ENCODE measurements around the gene GLRB. TPM values are rescaled to one million over a fixed set of nuclear protein-coding genes. Genes with fewer than 3 reads are reported as not detected.
"Not testable (repeated sequence)": the region's sequence is repeated elsewhere in the genome, so short reads cannot be mapped to it uniquely, and the experiment has no call there.

GLRB gene
- total and polyA plus RNA-seq, 4 donors, result 0.76 to 6.9 (median 1.4) TPM

DNA sequence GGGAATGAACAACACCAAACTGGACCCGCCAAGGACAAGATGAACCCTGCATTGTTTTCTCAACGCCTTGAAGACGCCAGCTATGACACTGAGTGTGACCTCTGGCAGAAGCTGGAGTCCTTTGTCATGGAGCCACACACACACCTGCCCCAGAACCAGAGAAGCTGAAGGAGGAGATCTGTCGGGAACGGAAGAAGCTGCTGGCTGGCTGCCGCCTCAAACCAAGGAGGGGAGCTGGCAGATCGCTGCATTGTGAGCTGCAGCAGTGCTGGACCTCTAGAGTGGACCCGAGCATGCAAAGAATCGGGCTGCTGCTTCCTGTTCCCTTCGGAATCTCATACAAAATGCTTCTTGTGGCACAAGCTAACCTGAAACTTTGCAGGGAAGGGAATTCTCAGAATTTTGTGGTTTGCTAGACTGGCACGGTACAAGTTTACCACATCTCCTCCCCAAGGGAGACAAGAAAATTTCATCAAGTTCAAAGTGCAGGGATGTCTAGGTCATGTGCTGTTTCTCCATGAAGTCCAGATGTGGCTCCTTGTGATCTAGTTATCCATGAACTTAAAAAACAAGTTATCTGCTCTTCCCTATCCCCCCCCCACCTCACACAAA lies 23.4 kb upstream of the GLRB start:
- TF ChIP-seq CTCF (IDR thresholded peaks at IDR 0.05; ENCODE audit: control extremely low read depth, extremely low read depth), result no peak
- Histone ChIP-seq H3K27ac (ENCODE audit: low read depth in 1 of 2, low read length in 1 of 2) (no peak overlapping the region), H3K27me3 (ENCODE audit: control insufficient read depth in 3 of 3, insufficient read depth in 3 of 3, low read length in 2 of 3) (no peaks in the 10 kb centered on the region), H3K9me3 (ENCODE audit: control insufficient read depth in 4 of 4, insufficient read depth in 3 of 4, low read length in 3 of 4) (no peaks in the 10 kb centered on the region), H3K4me1 (ENCODE audit: control insufficient read depth in 5 of 5, insufficient read depth in 5 of 5, low read length in 5 of 5) (no peaks in the 10 kb centered on the region), H3K4me3 (no peak overlapping the region), H3K36me3 (ENCODE audit: control insufficient read depth in 4 of 4, insufficient read depth in 4 of 4, low read length in 4 of 4) (no peaks in the 10 kb centered on the region), H3K9ac (ENCODE audit: insufficient read depth in 1 of 2, low read length in 2 of 2) (no peak overlapping the region)
- ATAC-seq (ENCODE audit: insufficient read depth, low FRiP score) (no peak), DNase-seq (no peak)
- WGBS, 2 donors, result 85 to 89% methylated on average over 11 of the region's 11 CpGs

GRCh38 chr4:157057218-157057617 lies 18.7 kb upstream of the GLRB start:
- Histone ChIP-seq H3K27me3 (ENCODE audit: control insufficient read depth in 3 of 3, insufficient read depth in 3 of 3, low read length in 2 of 3) (no peaks in the 10 kb centered on the region), H3K4me3 (no peak overlapping the region), H3K36me3 (ENCODE audit: control insufficient read depth in 4 of 4, insufficient read depth in 4 of 4, low read length in 4 of 4) (no peaks in the 10 kb centered on the region), H3K4me1 (ENCODE audit: control insufficient read depth in 5 of 5, insufficient read depth in 5 of 5, low read length in 5 of 5) (no peaks in the 10 kb centered on the region), H3K9ac (ENCODE audit: insufficient read depth in 1 of 2, low read length in 2 of 2) (no peak overlapping the region), H3K27ac (ENCODE audit: low read depth in 1 of 2, low read length in 1 of 2) (no peak overlapping the region), H3K9me3 (ENCODE audit: control insufficient read depth in 4 of 4, insufficient read depth in 3 of 4, low read length in 3 of 4) (no peaks in the 10 kb centered on the region)
- ATAC-seq (ENCODE audit: insufficient read depth, low FRiP score) (no peak), DNase-seq (no peak)
- no peak for TF ChIP-seq CTCF (IDR thresholded peaks at IDR 0.05; ENCODE audit: control extremely low read depth, extremely low read depth)
- 64 to 75% methylated on average over 1 of the region's 1 CpG for WGBS, 2 donors

DNA sequence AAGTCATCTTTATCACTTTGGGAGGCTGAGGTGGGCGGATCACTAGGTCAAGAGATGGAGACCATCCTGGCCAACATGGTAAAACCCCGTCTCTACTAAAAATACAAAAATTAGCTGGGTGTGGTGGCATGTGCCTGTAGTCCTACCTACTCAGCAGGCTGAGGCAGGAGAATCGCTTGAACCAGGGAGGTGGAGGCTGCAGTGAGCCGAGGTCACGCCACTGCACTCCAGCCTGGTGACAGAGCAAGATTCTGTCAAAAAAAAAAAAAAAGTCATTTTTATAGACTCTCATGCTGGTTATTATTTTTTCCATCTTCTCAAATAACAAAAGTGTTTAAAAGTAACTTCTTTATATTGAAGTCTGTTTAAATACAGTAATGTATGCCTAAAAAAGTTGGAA lies 17.1 kb upstream of the GLRB start:
- H3K27me3 ChIP-seq (ENCODE audit: control insufficient read depth in 3 of 3, insufficient read depth in 3 of 3, low read length in 2 of 3); H3K36me3 ChIP-seq (ENCODE audit: control insufficient read depth in 4 of 4, insufficient read depth in 4 of 4, low read length in 4 of 4); H3K9me3 ChIP-seq (ENCODE audit: control insufficient read depth in 4 of 4, insufficient read depth in 3 of 4, low read length in 3 of 4); H3K9ac ChIP-seq (ENCODE audit: insufficient read depth in 1 of 2, low read length in 2 of 2); H3K27ac ChIP-seq (ENCODE audit: low read depth in 1 of 2, low read length in 1 of 2); H3K4me3 ChIP-seq; DNase-seq; ATAC-seq (ENCODE audit: insufficient read depth, low FRiP score); H3K4me1 ChIP-seq (ENCODE audit: control insufficient read depth in 5 of 5, insufficient read depth in 5 of 5, low read length in 5 of 5): not testable (repeated sequence)
- WGBS, 2 donors, result 91 to 94% methylated on average over 5 of the region's 5 CpGs

DNA sequence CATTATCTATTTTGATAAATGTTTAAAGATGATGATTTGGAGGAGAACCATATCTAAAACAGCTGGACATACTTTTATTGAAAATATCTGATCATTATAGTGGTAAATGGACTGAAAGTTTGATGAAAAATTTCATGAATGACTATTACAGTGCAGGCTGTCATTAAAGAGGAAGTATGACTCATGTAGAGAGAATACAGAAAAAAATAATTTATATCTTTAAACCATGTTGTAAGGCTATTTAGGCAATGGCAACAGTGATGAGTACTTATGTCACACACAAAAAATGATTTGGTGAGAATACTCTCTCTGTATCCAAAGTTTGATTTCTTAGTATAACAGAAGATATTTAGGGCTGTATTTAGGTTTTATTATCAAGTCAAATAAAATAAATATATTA lies 3.9 kb upstream of the GLRB start:
- no peak for DNase-seq
- no peak for ATAC-seq (ENCODE audit: insufficient read depth, low FRiP score)
- Histone ChIP-seq H3K9me3 (ENCODE audit: control insufficient read depth in 4 of 4, insufficient read depth in 3 of 4, low read length in 3 of 4) (no peaks in the 10 kb centered on the region), H3K4me1 (ENCODE audit: control insufficient read depth in 5 of 5, insufficient read depth in 5 of 5, low read length in 5 of 5) (peaks cover 0 to 3% (median 0%) of the 10 kb centered on the region in 5 donors), H3K27me3 (ENCODE audit: control insufficient read depth in 3 of 3, insufficient read depth in 3 of 3, low read length in 2 of 3) (no peaks in the 10 kb centered on the region), H3K4me3 (no peak overlapping the region), H3K36me3 (ENCODE audit: control insufficient read depth in 4 of 4, insufficient read depth in 4 of 4, low read length in 4 of 4) (no peaks in the 10 kb centered on the region), H3K9ac (ENCODE audit: insufficient read depth in 1 of 2, low read length in 2 of 2) (no peak overlapping the region), H3K27ac (ENCODE audit: low read depth in 1 of 2, low read length in 1 of 2) (no peak overlapping the region)
- TF ChIP-seq CTCF (IDR thresholded peaks at IDR 0.05; ENCODE audit: control extremely low read depth, extremely low read depth), result no peak

All from lung (tissue), 12 donors.